Transverse colon (tissue), 4 donors: ENCODE measurements around the gene FAM174C.

Experiments
- EP300 ChIP-seq: sonication (generic); formaldehyde crosslinking; IDR thresholded peaks from one replicate; pipeline ENCODE4 v1.6.1; 2017; ENCODE audit warnings: antibody characterized with exemption, low read depth
- POLR2A ChIP-seq: fragments of 450-650 bp; IDR thresholded peaks from one replicate; pipeline ENCODE4 v1.6.1; 2016; ENCODE audit warnings: antibody characterized with exemption, mild to moderate bottlenecking, moderate library complexity
- POLR2AphosphoS5 ChIP-seq, 3 donors: sonication (generic); formaldehyde crosslinking; IDR thresholded peaks; one replicate each; pipeline ENCODE4 v1.6.1; 2016; ENCODE audit warnings: antibody characterized with exemption in 3 of 3
- TF ChIP-seq, protein P1 (sequence below), 5 experiments: fragments of 200-600 bp in 3 of 5; fragments of 450-650 bp in 2 of 5; sonication (generic) in 3 of 5; IDR thresholded peaks; 1 replicate in 2 of 5; 2 replicates in 3 of 5; pipeline ENCODE4 v1.5.1; 2016 to 2017; ENCODE audit warnings: antibody characterized with exemption in 5 of 5, inconsistent platforms in 3 of 5, mild to moderate bottlenecking in 2 of 5, moderate library complexity in 1 of 5

GRCh38 chr19:1269478-1270212 lies 5.7 kb upstream of the FAM174C start:
- TF ChIP-seq, protein P1, sequence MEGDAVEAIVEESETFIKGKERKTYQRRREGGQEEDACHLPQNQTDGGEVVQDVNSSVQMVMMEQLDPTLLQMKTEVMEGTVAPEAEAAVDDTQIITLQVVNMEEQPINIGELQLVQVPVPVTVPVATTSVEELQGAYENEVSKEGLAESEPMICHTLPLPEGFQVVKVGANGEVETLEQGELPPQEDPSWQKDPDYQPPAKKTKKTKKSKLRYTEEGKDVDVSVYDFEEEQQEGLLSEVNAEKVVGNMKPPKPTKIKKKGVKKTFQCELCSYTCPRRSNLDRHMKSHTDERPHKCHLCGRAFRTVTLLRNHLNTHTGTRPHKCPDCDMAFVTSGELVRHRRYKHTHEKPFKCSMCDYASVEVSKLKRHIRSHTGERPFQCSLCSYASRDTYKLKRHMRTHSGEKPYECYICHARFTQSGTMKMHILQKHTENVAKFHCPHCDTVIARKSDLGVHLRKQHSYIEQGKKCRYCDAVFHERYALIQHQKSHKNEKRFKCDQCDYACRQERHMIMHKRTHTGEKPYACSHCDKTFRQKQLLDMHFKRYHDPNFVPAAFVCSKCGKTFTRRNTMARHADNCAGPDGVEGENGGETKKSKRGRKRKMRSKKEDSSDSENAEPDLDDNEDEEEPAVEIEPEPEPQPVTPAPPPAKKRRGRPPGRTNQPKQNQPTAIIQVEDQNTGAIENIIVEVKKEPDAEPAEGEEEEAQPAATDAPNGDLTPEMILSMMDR (IDR thresholded peaks at IDR 0.05), result no peak
- TF ChIP-seq EP300 (peak; percentile 30), POLR2A (no peak), POLR2AphosphoS5 (IDR thresholded peaks at IDR 0.05) (peak in 1 of 3 donors; percentile 10)
